Activated CD4-positive, alpha-beta T cell treated with anti-CD3 and anti-CD28 coated beads, Interleukin-2, Interleukin-4, amounts not matched to agents 100 ng/mL and 50 ng/mL, durations not matched to agents 16 hours and 8 hours (primary cell): ENCODE measurements around the gene ELSPBP1.
"Not testable (repeated sequence)": the region's sequence is repeated elsewhere in the genome, so short reads cannot be mapped to it uniquely, and the experiment has no call there.

Source experiments
- DNase-seq: peaks from one replicate; pipeline ENCODE4 v3.0.0-alpha.2; 2020; ENCODE audit warnings: low spot score

The ELSPBP1 gene

GRCh38 chr19:47994209-47994802 is at the start of gene ELSPBP1:
Gene ELSPBP1 (plus strand): TSS chr19:47994632. CDS start chr19:48008668, 14,036 bp downstream.
- no peak for DNase-seq

DNA sequence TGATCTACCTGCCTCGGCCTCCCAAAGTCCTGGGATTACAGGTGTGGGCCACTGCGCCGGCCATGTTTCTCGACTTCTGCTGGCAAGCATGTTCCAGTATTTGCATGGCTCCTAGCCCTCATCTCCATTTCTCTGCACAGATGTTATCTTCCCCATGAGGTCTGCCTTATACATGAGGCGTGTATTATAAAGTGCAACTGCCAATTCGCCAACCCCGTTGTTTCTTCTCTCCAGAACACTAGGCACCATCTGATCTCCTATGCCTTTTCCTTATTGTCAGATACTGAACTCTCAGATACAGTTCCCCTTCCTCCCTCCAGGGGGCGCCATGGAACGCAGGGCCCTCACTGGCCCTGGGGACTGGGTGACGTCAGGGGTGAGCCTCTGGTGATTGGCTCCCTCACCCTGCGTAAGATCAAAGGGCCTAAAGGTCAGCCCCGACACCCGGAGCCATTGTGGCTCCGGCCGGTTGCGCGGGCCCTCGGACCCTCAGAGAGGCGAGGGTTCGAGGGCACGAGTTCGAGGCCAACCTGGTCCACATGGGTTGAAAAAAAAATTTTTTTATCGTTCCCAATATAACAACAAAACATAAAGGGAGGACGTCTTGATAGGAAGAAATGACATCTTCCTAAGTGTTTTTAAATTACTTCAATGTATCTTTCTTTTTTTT is 44.4 kb upstream of the ELSPBP1 start:
- DNase-seq = not testable (repeated sequence)

DNA sequence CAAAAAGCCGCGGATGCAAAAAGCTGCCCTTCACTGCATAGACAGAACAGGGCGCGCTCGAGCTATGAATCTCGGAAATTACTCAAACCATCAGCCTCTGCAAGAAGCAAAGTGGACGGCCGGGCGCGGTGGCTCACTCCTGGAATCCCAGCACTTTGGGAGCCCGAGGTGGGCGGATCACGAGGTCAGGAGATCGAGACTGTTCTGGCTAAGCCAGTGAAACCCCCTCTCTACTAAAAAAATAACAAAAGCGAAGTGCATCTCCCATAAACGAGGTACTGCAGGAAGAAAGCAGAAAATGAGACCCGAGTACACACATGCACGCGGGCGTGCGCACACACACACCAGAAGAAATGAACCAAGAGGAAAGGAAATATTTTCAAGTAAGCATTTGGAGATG is 42.3 kb upstream of the ELSPBP1 start:
- not testable (repeated sequence) for DNase-seq

- not testable (repeated sequence) for DNase-seq
Measured at GRCh38 chr19:47955936-47956335, 38.5 kb upstream of the ELSPBP1 start.

DNA sequence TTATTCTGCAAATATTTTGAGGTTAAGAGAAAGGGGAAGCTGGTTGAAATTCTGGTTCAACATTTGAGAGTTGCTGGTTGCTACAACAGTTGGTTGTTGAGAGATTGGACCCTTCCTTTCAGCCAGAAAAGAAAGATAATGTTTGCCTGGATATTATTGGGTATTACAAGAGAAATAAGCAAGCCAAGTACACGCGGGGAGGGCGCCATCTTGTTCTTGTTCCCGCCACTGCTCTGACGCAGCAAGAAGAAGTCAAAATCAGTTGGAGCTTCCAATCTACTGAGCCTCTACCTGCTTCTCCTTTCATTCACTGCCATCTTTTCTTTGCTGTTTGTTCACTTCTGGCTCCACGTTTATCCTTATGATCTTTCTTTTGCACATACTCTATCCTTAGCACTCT is 20.9 kb upstream of the ELSPBP1 start:
- no peak for DNase-seq

DNA sequence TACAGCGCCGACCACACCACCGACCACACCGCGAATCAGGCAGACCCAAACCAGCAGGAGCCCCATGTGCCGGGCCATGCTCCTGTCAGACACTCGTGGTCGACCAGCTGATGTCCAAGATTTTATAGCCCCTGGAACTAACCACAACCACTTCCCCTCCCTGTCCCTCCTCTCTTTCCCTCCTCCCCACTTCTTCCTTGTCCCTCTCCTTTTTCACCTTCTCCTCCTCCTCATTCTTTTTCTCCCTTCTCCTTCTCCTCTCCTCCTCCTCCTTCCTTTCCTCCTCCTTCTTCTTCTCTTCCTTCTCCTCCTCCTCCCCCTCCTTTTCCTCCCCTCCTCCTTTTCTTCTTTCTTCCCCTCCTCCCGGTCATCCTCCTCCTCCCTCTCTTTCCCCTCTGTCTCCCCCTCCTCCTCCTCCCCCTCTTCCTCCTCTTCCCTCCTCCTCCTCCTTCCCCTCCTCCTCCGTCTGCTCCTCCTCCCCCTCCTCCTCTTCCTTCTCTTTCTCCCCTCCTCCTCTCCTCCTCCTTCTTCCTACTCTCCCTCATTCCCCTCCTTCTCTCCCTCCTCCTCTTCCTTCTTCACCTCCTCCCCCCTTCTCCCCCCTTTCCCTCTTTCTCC is 3.1 kb upstream of the ELSPBP1 start:
- no peak for DNase-seq

DNA sequence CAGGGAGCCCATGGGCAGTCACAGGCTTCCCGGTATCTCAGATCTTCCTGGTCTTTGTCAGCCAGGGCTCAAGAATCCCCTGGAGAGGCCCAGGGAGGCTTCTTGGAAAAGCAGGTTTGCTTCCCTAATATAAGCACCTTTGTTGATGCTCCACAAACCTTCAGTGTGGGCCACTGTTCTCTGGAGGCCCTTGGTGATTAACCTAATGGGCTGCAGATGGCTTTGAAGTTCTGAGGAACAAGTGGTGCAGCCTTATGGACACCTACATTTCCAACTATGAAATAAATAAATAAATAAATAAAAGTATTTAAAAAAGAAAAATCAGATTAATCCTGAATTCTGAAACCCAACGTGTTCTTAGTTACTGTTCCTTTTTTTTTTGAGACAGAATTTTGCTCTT is 2.4 kb upstream of the ELSPBP1 start, which contains the start of gene BSPH1:
Gene BSPH1 (minus strand): TSS at position 101 of the 400 bp plus-strand sequence. CDS start 89 bp downstream, at position 12.
- no peak for DNase-seq

- no peak for DNase-seq
Measured at GRCh38 chr19:47996230-47996727, 1.8 kb downstream of the ELSPBP1 start.

DNA sequence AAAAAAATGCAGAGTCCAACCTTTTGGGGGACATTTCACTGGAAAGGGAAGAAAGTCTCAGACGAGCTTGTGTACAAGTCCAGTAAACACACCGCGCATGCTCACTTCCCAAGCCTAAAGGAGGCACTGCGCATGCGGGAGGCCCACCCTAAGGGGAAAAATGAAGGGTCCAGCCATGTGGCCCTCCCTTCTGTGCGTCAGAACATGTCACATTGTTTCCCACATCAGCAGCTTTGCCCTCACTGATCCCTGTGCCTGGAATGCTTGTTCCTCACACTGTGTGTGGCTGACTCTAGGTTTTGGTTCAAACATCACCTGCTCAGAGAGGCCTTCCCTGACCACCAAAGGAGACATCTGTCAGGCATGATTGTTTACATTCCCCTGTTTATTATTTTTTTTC is 4.4 kb downstream of the ELSPBP1 start:
- no peak for DNase-seq

DNA sequence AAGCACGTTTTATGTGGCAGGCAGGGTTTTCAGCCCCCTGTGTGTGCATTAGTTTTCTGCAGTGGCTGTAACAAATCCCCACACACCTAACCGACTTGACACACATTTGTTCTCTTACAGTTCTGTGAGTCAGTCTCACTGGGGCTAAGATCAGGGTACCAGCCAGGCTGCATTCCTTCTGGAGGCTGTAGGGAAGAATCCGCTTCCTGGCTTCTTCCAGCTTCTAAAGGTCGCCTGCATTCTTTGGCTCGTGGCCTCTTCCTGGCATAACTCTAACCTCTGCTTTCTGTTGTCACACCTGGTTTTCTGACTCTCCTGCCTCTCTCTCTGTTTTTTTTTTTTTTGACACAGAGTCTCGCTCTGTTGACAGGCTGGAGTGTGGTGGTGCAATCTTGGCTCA is 6.4 kb downstream of the ELSPBP1 start:
- no peak for DNase-seq

DNA sequence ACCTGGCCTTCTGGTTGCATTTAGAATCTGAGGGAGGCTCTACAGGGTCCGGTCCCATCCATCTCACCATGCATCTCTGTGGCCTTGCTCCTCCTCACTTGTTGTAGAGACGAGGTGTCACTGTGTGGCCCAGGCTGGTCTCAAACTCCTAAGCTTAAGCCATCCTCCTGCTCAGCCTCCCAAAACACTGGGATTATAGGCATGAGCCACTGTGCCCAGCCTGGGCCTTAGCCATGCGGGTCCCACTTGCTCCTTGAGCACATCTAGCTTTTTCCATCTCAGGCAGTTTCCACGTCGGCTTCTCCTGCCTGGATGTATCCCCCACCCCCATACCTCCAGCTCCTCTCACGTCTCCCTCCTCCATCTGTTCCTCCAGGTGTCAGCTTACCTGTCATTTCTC is 9.8 kb downstream of the ELSPBP1 start:
- DNase-seq = no peak

- DNase-seq = no peak
Measured at GRCh38 chr19:48006762-48007161, 12.3 kb downstream of the ELSPBP1 start.

DNA sequence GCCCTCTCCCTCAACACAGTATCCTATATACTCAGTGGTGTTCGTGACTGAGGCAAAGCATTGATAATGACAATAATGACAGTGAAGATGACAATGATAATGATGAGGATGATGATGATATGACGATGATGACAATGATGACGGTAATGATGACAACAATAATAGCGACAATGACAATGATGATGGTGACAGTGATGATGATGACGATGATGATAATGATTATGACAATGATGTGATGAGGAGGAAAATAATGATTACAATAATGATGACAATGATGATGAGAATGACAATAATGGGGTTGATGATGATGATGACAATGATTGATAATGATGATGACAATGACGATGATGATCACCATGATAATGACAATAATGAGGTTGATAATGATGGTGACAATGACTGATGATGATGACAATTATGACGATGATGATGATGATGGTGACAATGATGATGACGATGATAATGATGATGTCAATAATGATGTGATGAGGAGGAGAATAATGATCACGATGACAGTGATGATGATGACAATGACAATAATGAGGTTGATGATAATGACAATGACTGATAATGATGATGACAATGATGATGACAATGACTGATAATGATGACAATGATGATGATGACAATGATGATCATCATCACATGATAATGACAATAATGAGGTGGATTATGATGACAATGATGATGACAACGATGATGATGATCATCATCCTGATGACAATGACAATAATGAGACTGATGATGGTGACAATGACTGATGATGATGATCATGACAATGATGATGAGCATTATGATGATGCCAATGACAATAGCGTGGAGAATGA is 16.7 kb downstream of the ELSPBP1 start:
- no peak for DNase-seq

DNA sequence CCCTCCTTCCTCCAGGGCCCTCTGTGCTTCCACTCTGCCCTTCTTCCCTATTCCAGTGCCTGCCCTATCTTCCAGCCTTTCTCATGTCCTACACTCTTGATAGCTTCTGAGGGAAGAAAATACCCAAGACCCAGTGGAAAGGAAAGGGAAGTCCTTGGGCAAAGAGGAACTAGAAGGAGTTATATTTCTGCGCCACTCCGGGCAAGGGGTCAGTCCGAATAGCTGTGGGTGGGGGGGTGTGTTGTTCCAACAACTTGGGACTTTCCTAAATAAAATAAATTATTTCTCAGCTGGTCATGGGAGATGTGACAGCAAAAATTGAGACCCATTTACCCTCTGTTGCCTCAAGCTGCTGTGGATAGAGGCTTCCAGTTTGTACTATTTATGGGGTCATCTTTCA is 26.3 kb downstream of the ELSPBP1 start:
- no peak for DNase-seq

DNA sequence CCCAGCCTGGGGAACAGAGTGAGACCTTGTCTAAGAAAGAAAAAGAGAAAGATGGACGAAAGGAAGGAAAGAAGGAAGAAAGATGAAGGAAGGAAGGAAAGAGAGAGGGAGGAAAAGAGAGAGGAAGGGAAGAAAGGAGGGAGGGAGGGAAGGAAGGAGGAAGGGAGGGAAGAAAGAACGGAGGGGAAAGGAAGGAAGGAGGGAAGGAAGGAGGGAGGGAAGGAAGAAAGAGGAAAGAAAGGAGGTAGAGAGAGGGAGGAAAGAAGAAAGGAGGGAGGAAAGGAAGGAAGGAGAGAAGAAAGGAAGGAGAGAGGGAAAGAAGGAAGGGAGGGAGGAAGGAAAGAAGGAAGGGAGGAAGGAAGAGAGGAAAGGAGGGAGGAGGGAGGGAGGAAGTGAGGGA is 28.6 kb downstream of the ELSPBP1 start:
- no peak for DNase-seq

- DNase-seq = no peak
Measured at GRCh38 chr19:48023518-48023917, 29.1 kb downstream of the ELSPBP1 start.

GRCh38 chr19:48025480-48025879 is 31.0 kb downstream of the ELSPBP1 start:
- no peak for DNase-seq

- no peak for DNase-seq
Measured at GRCh38 chr19:48029431-48029830, 35.0 kb downstream of the ELSPBP1 start.

GRCh38 chr19:48030073-48030472 is 35.6 kb downstream of the ELSPBP1 start:
- DNase-seq = no peak

GRCh38 chr19:48033604-48034003 is 39.2 kb downstream of the ELSPBP1 start:
- no peak for DNase-seq

DNA sequence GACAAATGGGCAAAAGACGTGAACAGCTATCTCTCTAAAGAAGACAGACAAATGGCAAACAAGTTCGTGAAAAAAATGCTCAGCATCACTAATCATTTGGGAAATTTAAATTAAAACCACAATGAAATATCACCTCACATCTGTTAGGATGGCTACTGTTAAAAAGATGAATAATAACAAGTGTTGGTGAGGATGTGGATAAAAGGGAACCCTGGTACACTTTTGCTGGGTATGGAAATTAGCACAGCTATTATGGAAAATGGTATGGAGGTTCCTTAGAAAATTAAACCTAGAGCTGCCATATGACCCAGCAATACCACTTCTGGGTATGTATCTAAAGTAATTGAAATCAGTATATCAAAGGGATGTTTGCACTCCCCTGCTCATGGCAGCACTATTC is 42.3 kb downstream of the ELSPBP1 start:
- no peak for DNase-seq

DNA sequence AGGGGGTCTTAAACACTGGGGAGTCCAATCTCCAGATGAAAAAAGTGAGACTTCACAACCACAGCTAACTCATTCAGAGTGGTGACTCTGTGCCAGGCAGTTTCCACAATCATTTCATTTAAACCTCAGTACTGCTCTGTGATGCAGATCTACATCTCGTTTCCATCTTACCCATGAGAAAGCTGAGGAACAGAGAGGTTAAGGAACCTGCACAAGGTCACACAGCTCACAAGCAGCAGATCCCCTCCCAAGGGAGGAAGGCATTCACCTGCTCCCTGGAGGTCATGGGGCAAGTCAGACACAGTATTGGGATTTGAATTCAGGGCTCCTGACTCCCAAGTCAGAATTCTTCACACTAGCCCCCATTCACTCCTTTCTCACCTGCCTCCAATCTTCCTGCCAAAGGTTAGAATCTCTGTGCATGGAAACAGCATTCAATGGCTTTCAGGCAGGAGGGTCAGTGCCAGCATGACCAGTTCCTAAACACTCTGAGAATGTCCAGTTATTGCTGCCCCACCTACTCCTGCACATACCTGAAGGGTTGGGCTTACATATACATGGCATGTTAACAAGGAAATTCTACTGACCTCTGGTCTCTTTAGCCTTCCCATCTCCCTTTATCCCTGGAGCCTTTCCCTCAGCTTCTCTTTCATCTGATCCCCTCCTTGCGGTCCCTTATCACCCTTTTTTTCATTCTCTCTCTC is 47.6 kb downstream of the ELSPBP1 start:
- no peak for DNase-seq
